ENCODE results near the gene ZMYM4. TPM values are rescaled to one million over a fixed set of nuclear protein-coding genes. Genes with fewer than 3 reads are reported as not detected.

Gene ZMYM4
- total RNA-seq, 4 donors from 2014 or later: 27.8 to 37.7 (median 28.8) TPM

DNA sequence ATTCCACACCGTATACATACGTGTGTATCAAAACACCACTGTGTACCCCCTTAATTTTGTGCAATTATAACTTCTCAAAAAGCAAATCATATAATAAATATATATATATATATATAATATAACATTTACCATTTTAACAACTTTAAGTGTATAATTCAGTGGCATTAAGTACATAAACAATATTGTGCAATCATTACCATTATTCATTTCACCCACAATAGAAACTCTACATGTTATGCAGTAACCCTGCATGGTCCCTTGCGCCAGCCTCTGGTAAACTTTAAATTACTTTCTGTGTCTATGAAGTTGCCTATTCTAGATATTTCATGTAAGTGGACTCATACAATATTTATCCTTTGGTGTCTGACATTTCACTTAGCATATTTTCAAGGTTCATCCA lies 13.1 kb downstream of the ZMYM4 start:
- no peak for ATAC-seq
- TF ChIP-seq POLR2A (IDR thresholded peaks at IDR 0.05) (no peak), EP300 (IDR thresholded peaks at IDR 0.05) (no peak), POLR2AphosphoS5 (IDR thresholded peaks at IDR 0.05) (no peak)
- TF ChIP-seq, protein P1, sequence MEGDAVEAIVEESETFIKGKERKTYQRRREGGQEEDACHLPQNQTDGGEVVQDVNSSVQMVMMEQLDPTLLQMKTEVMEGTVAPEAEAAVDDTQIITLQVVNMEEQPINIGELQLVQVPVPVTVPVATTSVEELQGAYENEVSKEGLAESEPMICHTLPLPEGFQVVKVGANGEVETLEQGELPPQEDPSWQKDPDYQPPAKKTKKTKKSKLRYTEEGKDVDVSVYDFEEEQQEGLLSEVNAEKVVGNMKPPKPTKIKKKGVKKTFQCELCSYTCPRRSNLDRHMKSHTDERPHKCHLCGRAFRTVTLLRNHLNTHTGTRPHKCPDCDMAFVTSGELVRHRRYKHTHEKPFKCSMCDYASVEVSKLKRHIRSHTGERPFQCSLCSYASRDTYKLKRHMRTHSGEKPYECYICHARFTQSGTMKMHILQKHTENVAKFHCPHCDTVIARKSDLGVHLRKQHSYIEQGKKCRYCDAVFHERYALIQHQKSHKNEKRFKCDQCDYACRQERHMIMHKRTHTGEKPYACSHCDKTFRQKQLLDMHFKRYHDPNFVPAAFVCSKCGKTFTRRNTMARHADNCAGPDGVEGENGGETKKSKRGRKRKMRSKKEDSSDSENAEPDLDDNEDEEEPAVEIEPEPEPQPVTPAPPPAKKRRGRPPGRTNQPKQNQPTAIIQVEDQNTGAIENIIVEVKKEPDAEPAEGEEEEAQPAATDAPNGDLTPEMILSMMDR (IDR thresholded peaks at IDR 0.05): no peak
- WGBS, 2 donors (ENCODE audit: low coverage in 1 of 2): 97 to 100% methylated on average over 3 of the region's 3 CpGs
- H3K27ac ChIP-seq: no peak overlapping the region
- peaks cover 0 to 29% of the 10 kb centered on the region in 2 donors for H3K36me3 ChIP-seq
- H3K4me1 ChIP-seq: peaks cover 0 to 3% (median 0%) of the 10 kb centered on the region in 3 donors
- peaks cover 0 to 12% (median 0%) of the 10 kb centered on the region in 3 donors for H3K9me3 ChIP-seq
- H3K4me3 ChIP-seq: no peak overlapping the region
- H3K27me3 ChIP-seq: no peaks in the 10 kb centered on the region

DNA sequence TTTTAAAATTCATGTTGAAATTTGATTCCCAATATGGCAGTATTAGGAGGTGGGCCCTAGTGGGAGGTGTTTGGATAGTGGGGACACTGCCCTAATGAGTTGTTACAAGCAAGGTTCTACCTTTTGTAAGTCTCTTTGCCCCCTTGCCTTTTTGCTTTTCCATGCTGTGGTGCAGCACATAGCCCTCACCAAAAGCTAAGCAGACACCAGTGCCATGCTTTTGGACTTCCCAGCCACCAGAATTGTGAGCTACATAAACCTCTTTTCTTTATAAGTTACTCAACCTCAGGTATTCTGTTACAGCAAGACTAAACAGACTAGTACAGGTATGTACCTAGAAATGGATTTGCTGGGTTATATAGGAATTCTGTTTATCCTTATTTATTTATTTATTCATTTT lies 13.7 kb downstream of the ZMYM4 start:
- H3K36me3 ChIP-seq: peaks cover 0 to 29% of the 10 kb centered on the region in 2 donors
- no peak for ATAC-seq
- no peak overlapping the region for H3K27ac ChIP-seq
- no peaks in the 10 kb centered on the region for H3K4me1 ChIP-seq
- no peak for TF ChIP-seq POLR2AphosphoS5 (IDR thresholded peaks at IDR 0.05)
- no peak for TF ChIP-seq EP300 (IDR thresholded peaks at IDR 0.05)
- TF ChIP-seq POLR2A (IDR thresholded peaks at IDR 0.05): no peak
- TF ChIP-seq, protein P1 (IDR thresholded peaks at IDR 0.05): no peak
- no peaks in the 10 kb centered on the region for H3K27me3 ChIP-seq
- peaks cover 0 to 12% (median 0%) of the 10 kb centered on the region in 3 donors for H3K9me3 ChIP-seq
- H3K4me3 ChIP-seq: no peak overlapping the region

DNA sequence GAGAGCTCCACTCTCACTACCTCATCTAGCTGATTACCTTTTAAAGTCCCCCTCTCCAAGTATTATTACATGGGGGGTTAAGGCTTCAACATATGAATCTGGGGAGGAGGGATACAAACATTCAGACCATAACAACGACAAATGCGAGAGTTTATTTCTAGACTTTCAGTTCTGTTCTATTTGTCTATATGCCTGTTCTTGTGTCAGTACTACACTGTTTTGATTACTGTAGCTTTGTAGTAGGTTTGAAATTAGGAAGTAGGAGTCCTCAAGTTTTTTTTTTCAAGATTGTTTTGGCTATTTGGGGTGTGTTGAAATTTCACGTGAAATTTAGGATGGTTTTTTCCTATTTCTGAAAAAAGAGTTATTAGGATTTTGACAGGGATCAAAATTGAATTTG lies 16.3 kb downstream of the ZMYM4 start:
- Histone ChIP-seq H3K27me3 (no peaks in the 10 kb centered on the region), H3K4me3 (no peak overlapping the region), H3K4me1 (peaks cover 6 to 21% (median 8%) of the 10 kb centered on the region in 3 donors), H3K27ac (no peak overlapping the region), H3K36me3 (peaks cover 0 to 16% of the 10 kb centered on the region in 2 donors), H3K9me3 (peaks cover 0 to 4% (median 0%) of the 10 kb centered on the region in 3 donors)
- WGBS, 2 donors (ENCODE audit: low coverage in 1 of 2): 83 to 97% methylated on average over 3 of the region's 3 CpGs
- no peak for TF ChIP-seq POLR2AphosphoS5 (IDR thresholded peaks at IDR 0.05)
- TF ChIP-seq, protein P1 (IDR thresholded peaks at IDR 0.05): no peak
- no peak for TF ChIP-seq POLR2A (IDR thresholded peaks at IDR 0.05)
- no peak for TF ChIP-seq EP300 (IDR thresholded peaks at IDR 0.05)
- ATAC-seq: no peak

DNA sequence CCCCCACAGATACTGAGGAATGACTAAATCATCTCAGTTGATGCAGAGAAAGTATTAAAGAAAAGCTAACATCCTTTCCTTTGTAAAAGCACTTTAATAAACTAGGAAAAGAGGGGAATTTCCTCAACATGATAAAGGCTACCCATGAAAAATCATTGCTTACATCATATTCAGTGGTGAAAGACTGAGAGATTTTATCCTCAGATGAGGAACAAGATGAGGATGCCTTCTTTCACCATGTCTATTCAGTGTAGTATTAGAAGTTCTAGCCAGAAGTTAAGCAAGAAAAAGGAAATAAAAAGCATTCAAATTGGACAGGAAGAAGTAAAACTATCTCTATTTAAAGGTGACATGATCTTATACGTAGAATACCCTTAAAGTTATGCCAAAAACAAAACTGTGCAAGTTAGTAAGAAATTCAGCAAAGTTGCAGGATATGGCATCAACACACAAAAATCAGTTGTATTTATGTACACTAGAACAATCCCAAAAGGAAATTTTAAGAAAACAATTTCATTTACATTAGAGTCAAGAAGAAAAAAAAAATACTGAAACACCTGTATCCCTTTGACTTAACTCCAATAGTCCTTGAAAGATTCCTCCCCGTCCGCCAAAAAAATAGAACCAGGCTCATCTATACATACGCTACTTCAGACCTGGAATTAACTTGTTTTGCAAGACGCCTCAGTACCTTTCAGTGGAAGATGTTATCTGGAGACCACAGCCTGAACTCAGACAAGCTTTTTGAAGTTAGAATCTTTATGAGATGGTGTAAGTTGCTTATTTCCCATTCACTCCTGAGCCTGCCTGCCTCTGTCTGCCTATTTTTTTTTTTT lies 17.5 kb downstream of the ZMYM4 start:
- H3K9me3 ChIP-seq: peaks cover 0 to 4% (median 0%) of the 10 kb centered on the region in 3 donors
- H3K4me1 ChIP-seq: peaks cover 6 to 21% (median 8%) of the 10 kb centered on the region in 3 donors
- no peaks in the 10 kb centered on the region for H3K27me3 ChIP-seq
- no peak overlapping the region for H3K27ac ChIP-seq
- no peak for ATAC-seq
- H3K36me3 ChIP-seq: peaks cover 0 to 23% of the 10 kb centered on the region in 2 donors
- no peak overlapping the region for H3K4me3 ChIP-seq
- TF ChIP-seq, protein P1 (IDR thresholded peaks at IDR 0.05): no peak
- WGBS, 2 donors (ENCODE audit: low coverage in 1 of 2): 92 to 98% methylated on average over 5 of the region's 5 CpGs
